WTC11 (cell line): Measurements from ENCODE around the gene HNRNPM. TPM values are rescaled to one million over a fixed set of nuclear protein-coding genes. Genes with fewer than 3 reads are reported as not detected.

Source experiments
- ATAC-seq: fragments of 200-7000 bp; cut with Tn5 transposase; 2 replicates; pipeline ENCODE4 v1.10.0; 2021; ENCODE audit warnings: mild to moderate bottlenecking, moderate library complexity
- CTCF ChIA-PET: fragments of 300-600 bp; sonication (Branson Sonifier 250); formaldehyde crosslinking; loops from one replicate; lab custom pipeline; 2021; ENCODE audit warnings: antibody characterized with exemption; lab: Charles Lee
- POLR2A ChIA-PET: fragments of 350-600 bp; sonication (Branson Sonifier 250); formaldehyde crosslinking; loops from one replicate; lab custom pipeline; 2021; ENCODE audit warnings: antibody characterized with exemption; lab: Charles Lee
- DNase-seq: peaks from one replicate; pipeline ENCODE4 v3.0.0; 2021; ENCODE audit warnings: low spot score
- H3K27ac Mint-ChIP-seq: 2 replicates; pipeline ENCODE4 v1.8.0; 2021; ENCODE audit warnings: mixed read lengths
- H3K27me3 Mint-ChIP-seq: 2 replicates; pipeline ENCODE4 v1.8.0; 2021; ENCODE audit warnings: low read depth, mild to moderate bottlenecking, moderate library complexity, mixed read lengths
- H3K36me3 Mint-ChIP-seq: 2 replicates; pipeline ENCODE4 v1.8.0; 2021; ENCODE audit warnings: mixed read lengths
- H3K4me1 Mint-ChIP-seq: 2 replicates; pipeline ENCODE4 v1.8.0; 2022; ENCODE audit warnings: mixed read lengths
- H3K4me3 Mint-ChIP-seq: 2 replicates; pipeline ENCODE4 v1.8.0; 2021; ENCODE audit warnings: mild to moderate bottlenecking, moderate library complexity, mixed read lengths
- H3K9me3 Mint-ChIP-seq: 2 replicates; pipeline ENCODE4 v1.8.0; 2021; ENCODE audit warnings: mixed read lengths
- HMGA2 ChIP-seq: fragments of 250-450 bp; sonication (Bioruptor Pico); IDR thresholded peaks from 2 replicates; pipeline ENCODE4 v1.4.0; 2021; ENCODE audit warnings: mild to moderate bottlenecking, moderate library complexity
- IRF2 ChIP-seq: sonication (generic); formaldehyde crosslinking; IDR thresholded peaks from 2 replicates; pipeline ENCODE4 v1.8.0; 2022; ENCODE audit warnings: low read depth, missing genetic modification reagents, borderline replicate concordance
- KAT7 ChIP-seq: sonication (generic); formaldehyde crosslinking; IDR thresholded peaks from 2 replicates; pipeline ENCODE4 v1.8.1; 2023; ENCODE audit warnings: missing genetic modification reagents, mild to moderate bottlenecking, borderline replicate concordance
- MXD4 ChIP-seq: fragments of 250-450 bp; sonication (Bioruptor Pico); IDR thresholded peaks from 2 replicates; pipeline ENCODE4 v1.8.0; 2021; ENCODE audit warnings: mild to moderate bottlenecking, moderate library complexity, borderline replicate concordance
- MYBL2 ChIP-seq: sonication (generic); formaldehyde crosslinking; IDR thresholded peaks from 2 replicates; pipeline ENCODE4 v1.8.1; 2023; ENCODE audit warnings: mild to moderate bottlenecking, moderate library complexity, missing genetic modification reagents
- NFATC4 ChIP-seq: fragments of 250-450 bp; sonication (Bioruptor Pico); IDR thresholded peaks from 2 replicates; pipeline ENCODE4 v1.9.0; 2021; ENCODE audit warnings: mild to moderate bottlenecking
- NFYB ChIP-seq: sonication (generic); formaldehyde crosslinking; conservative IDR thresholded peaks from 2 replicates; pipeline ENCODE4 v1.8.0; 2022; ENCODE audit warnings: low read depth, missing genetic modification reagents
- NR2C2 ChIP-seq: sonication (generic); formaldehyde crosslinking; IDR thresholded peaks from 2 replicates; pipeline ENCODE4 v1.8.0; 2022; ENCODE audit warnings: mild to moderate bottlenecking, missing genetic modification reagents
- SMAD4 ChIP-seq: sonication (generic); formaldehyde crosslinking; IDR thresholded peaks from 2 replicates; pipeline ENCODE4 v1.8.0; 2022; ENCODE audit warnings: mild to moderate bottlenecking, missing genetic modification reagents
- ZBTB21 ChIP-seq: sonication (generic); formaldehyde crosslinking; IDR thresholded peaks from 2 replicates; pipeline ENCODE4 v1.8.1; 2023; ENCODE audit warnings: mild to moderate bottlenecking, missing genetic modification reagents, borderline replicate concordance
- ZNF121 ChIP-seq: sonication (generic); formaldehyde crosslinking; IDR thresholded peaks from 2 replicates; pipeline ENCODE4 v1.8.0; 2023; ENCODE audit warnings: missing genetic modification reagents
- ZNF416 ChIP-seq: fragments of 250-450 bp; sonication (Bioruptor Pico); IDR thresholded peaks from 2 replicates; pipeline ENCODE4 v1.9.0; 2021; ENCODE audit warnings: mild to moderate bottlenecking, inconsistent platforms
- total RNA-seq: library from RNA; stranded (reverse); gene quantifications from 3 replicates; pipeline ENCODE4 v1.2.3, GENCODE V29; 2021
- TF ChIP-seq, protein P1 (sequence below): sonication (generic); formaldehyde crosslinking; IDR thresholded peaks from 2 replicates; pipeline ENCODE4 v1.8.1; 2022; ENCODE audit warnings: low read depth, mild to moderate bottlenecking, moderate library complexity, missing genetic modification reagents, borderline replicate concordance
- TF ChIP-seq, protein P2 (sequence below): sonication (generic); formaldehyde crosslinking; IDR thresholded peaks from 2 replicates; pipeline ENCODE4 v1.8.0; 2022; ENCODE audit warnings: mild to moderate bottlenecking, missing genetic modification reagents
- TF ChIP-seq, protein P3 (sequence below): sonication (generic); formaldehyde crosslinking; IDR thresholded peaks from 2 replicates; pipeline ENCODE4 v1.8.0; 2022; ENCODE audit warnings: missing genetic modification reagents
- TF ChIP-seq, protein P4 (sequence below): sonication (generic); formaldehyde crosslinking; IDR thresholded peaks from 2 replicates; pipeline ENCODE4 v1.8.0; 2022; ENCODE audit warnings: mild to moderate bottlenecking, missing genetic modification reagents
- TF ChIP-seq, protein P5 (sequence below): fragments of 200-600 bp; IDR thresholded peaks from 2 replicates; pipeline ENCODE4 v1.8.0; 2022; ENCODE audit warnings: antibody characterized with exemption
- TF ChIP-seq, protein P6 (sequence below): fragments of 250-450 bp; sonication (Bioruptor Pico); IDR thresholded peaks from 2 replicates; pipeline ENCODE4 v1.9.0; 2021; ENCODE audit warnings: moderate library complexity, mild to moderate bottlenecking, inconsistent platforms, borderline replicate concordance
- TF ChIP-seq, protein P7 (sequence below): sonication (generic); formaldehyde crosslinking; IDR thresholded peaks from 2 replicates; pipeline ENCODE4 v1.8.0; 2023; ENCODE audit warnings: missing genetic modification reagents, mild to moderate bottlenecking, borderline replicate concordance

Gene HNRNPM
- total RNA-seq, 1 experiment from 2014 or later = 416 TPM

DNA sequence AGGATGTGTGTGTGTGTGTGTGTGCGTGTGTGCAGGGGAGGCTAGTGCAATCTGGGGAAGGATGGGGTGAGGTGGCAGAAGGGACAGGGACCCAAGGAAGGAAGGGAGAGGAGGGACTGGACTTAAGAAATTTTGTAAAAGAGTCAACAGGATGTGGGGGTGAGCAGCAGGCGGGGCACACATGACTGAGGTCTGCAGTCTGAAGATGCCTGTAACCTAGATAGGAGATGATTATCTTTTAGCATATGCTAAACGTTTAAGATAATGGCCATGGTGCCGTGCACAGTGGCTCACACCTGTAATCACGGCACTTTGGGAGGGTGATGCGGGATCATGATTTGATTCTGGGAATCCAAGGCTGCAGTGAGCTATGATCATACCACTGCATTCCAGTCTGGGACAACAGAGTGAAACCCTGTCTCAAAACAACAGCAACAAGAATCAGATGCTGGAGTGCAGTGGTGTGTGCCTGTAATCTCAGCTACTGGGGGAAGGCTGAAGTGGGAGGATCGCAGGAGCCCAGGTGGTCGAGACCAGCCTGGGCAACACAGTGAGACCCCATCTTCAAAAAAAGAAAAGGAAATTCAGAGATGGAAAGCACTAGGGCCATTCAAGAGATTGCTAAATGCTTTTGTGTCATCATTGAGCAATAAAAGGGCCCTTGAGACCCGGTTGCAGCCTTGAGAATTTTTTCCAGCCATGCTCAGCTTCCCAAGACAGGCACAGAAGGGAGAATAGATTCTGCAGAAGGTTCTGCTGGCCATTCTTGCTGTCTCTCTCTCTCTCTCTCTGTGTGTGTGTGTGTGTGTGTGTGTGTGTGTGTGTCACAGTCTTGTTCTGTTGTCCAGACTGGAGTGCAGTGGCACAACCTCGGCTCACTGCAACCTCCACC is 73.0 kb downstream of the HNRNPM start:
- no peaks in the 10 kb centered on the region for H3K36me3 Mint-ChIP-seq
- ChIA-PET CTCF (interaction anchor here (0.7 to 2.4 kb wide), 5 partner anchors 11 to 68 kb away, joined by 3 to 11 read pairs (median 3); no protein-coding TSS in a partner anchor), POLR2A (no interaction called here)
- TF ChIP-seq ZNF416 (CRISPR knock-in tag) (no peak), ZNF121 (CRISPR knock-in tag) (peak; percentile 96)
- peaks cover 12% of the 10 kb centered on the region for H3K4me1 Mint-ChIP-seq
- H3K27me3 Mint-ChIP-seq = peaks cover 6% of the 10 kb centered on the region; the same call in 1 of the 2 replicates
- no peak for ATAC-seq
- H3K27ac Mint-ChIP-seq = peak overlapping the region; percentile 33; the same call in 1 of the 2 replicates
- H3K9me3 Mint-ChIP-seq = no peaks in the 10 kb centered on the region
- no peak for DNase-seq
- H3K4me3 Mint-ChIP-seq = no peak overlapping the region

DNA sequence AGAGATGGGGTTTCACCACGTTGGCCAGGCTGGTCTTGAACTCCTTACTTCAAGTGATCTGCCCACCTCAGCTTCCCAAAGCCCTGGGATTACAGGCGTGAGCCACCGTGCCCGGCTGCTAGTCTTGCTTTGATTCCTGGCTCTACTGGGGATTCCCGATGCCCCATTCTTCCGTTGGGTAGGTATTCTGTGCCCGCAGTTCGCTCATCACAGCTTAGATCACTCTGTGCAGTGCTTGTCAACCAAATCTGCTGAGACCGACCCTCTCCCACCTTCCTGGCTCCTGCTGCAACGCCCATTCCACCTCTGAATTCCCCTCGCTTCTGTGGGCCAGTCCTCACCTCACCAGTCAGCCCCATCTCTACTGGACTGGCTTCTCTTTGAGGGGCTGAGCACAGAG is 73.8 kb downstream of the HNRNPM start:
- ATAC-seq = no peak
- CTCF ChIA-PET = interaction anchor here (0.8 to 2.4 kb wide), 4 partner anchors 19 to 69 kb away, joined by 3 to 11 read pairs (median 5); no protein-coding TSS in a partner anchor
- POLR2A ChIA-PET = interaction anchor here (0.6 kb wide), 2 partner anchors 80 to 94 kb away, joined by 3 read pairs; no protein-coding TSS in a partner anchor
- peaks cover 6% of the 10 kb centered on the region; the same call in 1 of the 2 replicates for H3K27me3 Mint-ChIP-seq
- H3K36me3 Mint-ChIP-seq = no peaks in the 10 kb centered on the region
- H3K4me1 Mint-ChIP-seq = peaks cover 9% of the 10 kb centered on the region
- no peak overlapping the region for H3K4me3 Mint-ChIP-seq
- peak overlapping the region; percentile 49; the same call in 1 of the 2 replicates for H3K27ac Mint-ChIP-seq
- H3K9me3 Mint-ChIP-seq = no peaks in the 10 kb centered on the region
- no peak for DNase-seq
- no peak for TF ChIP-seq MYBL2
- TF ChIP-seq, protein P1, sequence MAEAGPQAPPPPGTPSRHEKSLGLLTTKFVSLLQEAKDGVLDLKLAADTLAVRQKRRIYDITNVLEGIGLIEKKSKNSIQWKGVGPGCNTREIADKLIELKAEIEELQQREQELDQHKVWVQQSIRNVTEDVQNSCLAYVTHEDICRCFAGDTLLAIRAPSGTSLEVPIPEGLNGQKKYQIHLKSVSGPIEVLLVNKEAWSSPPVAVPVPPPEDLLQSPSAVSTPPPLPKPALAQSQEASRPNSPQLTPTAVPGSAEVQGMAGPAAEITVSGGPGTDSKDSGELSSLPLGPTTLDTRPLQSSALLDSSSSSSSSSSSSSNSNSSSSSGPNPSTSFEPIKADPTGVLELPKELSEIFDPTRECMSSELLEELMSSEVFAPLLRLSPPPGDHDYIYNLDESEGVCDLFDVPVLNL (CRISPR knock-in tag) = no peak
- no peak for TF ChIP-seq HMGA2 (CRISPR knock-in tag)
- no peak for TF ChIP-seq MXD4 (CRISPR knock-in tag)
- TF ChIP-seq, protein P2, sequence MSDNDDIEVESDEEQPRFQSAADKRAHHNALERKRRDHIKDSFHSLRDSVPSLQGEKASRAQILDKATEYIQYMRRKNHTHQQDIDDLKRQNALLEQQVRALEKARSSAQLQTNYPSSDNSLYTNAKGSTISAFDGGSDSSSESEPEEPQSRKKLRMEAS (CRISPR knock-in tag) = no peak
- TF ChIP-seq, protein P3, sequence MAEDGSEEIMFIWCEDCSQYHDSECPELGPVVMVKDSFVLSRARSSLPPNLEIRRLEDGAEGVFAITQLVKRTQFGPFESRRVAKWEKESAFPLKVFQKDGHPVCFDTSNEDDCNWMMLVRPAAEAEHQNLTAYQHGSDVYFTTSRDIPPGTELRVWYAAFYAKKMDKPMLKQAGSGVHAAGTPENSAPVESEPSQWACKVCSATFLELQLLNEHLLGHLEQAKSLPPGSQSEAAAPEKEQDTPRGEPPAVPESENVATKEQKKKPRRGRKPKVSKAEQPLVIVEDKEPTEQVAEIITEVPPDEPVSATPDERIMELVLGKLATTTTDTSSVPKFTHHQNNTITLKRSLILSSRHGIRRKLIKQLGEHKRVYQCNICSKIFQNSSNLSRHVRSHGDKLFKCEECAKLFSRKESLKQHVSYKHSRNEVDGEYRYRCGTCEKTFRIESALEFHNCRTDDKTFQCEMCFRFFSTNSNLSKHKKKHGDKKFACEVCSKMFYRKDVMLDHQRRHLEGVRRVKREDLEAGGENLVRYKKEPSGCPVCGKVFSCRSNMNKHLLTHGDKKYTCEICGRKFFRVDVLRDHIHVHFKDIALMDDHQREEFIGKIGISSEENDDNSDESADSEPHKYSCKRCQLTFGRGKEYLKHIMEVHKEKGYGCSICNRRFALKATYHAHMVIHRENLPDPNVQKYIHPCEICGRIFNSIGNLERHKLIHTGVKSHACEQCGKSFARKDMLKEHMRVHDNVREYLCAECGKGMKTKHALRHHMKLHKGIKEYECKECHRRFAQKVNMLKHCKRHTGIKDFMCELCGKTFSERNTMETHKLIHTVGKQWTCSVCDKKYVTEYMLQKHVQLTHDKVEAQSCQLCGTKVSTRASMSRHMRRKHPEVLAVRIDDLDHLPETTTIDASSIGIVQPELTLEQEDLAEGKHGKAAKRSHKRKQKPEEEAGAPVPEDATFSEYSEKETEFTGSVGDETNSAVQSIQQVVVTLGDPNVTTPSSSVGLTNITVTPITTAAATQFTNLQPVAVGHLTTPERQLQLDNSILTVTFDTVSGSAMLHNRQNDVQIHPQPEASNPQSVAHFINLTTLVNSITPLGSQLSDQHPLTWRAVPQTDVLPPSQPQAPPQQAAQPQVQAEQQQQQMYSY (CRISPR knock-in tag) = no peak
- no peak for TF ChIP-seq NFATC4
- TF ChIP-seq, protein P4, sequence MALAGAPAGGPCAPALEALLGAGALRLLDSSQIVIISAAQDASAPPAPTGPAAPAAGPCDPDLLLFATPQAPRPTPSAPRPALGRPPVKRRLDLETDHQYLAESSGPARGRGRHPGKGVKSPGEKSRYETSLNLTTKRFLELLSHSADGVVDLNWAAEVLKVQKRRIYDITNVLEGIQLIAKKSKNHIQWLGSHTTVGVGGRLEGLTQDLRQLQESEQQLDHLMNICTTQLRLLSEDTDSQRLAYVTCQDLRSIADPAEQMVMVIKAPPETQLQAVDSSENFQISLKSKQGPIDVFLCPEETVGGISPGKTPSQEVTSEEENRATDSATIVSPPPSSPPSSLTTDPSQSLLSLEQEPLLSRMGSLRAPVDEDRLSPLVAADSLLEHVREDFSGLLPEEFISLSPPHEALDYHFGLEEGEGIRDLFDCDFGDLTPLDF (CRISPR knock-in tag) = no peak
- TF ChIP-seq, protein P5, sequence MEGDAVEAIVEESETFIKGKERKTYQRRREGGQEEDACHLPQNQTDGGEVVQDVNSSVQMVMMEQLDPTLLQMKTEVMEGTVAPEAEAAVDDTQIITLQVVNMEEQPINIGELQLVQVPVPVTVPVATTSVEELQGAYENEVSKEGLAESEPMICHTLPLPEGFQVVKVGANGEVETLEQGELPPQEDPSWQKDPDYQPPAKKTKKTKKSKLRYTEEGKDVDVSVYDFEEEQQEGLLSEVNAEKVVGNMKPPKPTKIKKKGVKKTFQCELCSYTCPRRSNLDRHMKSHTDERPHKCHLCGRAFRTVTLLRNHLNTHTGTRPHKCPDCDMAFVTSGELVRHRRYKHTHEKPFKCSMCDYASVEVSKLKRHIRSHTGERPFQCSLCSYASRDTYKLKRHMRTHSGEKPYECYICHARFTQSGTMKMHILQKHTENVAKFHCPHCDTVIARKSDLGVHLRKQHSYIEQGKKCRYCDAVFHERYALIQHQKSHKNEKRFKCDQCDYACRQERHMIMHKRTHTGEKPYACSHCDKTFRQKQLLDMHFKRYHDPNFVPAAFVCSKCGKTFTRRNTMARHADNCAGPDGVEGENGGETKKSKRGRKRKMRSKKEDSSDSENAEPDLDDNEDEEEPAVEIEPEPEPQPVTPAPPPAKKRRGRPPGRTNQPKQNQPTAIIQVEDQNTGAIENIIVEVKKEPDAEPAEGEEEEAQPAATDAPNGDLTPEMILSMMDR = no peak
- TF ChIP-seq, protein P6, sequence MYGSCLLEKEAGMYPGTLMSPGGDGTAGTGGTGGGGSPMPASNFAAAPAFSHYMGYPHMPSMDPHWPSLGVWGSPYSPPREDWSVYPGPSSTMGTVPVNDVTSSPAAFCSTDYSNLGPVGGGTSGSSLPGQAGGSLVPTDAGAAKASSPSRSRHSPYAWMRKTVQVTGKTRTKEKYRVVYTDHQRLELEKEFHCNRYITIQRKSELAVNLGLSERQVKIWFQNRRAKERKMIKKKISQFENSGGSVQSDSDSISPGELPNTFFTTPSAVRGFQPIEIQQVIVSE = no peak
- no peak for TF ChIP-seq NR2C2 (CRISPR knock-in tag)
- TF ChIP-seq NFYB = no peak
- TF ChIP-seq IRF2 = no peak
- TF ChIP-seq SMAD4 = no peak
- TF ChIP-seq, protein P7, sequence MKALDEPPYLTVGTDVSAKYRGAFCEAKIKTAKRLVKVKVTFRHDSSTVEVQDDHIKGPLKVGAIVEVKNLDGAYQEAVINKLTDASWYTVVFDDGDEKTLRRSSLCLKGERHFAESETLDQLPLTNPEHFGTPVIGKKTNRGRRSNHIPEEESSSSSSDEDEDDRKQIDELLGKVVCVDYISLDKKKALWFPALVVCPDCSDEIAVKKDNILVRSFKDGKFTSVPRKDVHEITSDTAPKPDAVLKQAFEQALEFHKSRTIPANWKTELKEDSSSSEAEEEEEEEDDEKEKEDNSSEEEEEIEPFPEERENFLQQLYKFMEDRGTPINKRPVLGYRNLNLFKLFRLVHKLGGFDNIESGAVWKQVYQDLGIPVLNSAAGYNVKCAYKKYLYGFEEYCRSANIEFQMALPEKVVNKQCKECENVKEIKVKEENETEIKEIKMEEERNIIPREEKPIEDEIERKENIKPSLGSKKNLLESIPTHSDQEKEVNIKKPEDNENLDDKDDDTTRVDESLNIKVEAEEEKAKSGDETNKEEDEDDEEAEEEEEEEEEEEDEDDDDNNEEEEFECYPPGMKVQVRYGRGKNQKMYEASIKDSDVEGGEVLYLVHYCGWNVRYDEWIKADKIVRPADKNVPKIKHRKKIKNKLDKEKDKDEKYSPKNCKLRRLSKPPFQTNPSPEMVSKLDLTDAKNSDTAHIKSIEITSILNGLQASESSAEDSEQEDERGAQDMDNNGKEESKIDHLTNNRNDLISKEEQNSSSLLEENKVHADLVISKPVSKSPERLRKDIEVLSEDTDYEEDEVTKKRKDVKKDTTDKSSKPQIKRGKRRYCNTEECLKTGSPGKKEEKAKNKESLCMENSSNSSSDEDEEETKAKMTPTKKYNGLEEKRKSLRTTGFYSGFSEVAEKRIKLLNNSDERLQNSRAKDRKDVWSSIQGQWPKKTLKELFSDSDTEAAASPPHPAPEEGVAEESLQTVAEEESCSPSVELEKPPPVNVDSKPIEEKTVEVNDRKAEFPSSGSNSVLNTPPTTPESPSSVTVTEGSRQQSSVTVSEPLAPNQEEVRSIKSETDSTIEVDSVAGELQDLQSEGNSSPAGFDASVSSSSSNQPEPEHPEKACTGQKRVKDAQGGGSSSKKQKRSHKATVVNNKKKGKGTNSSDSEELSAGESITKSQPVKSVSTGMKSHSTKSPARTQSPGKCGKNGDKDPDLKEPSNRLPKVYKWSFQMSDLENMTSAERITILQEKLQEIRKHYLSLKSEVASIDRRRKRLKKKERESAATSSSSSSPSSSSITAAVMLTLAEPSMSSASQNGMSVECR = no peak
- no peak for TF ChIP-seq ZBTB21 (CRISPR knock-in tag)
- no peak for TF ChIP-seq KAT7 (CRISPR knock-in tag)
